MV-4-11 (cell line): ENCODE measurements around the gene WTIP.
"Not testable (repeated sequence)": the region's sequence is repeated elsewhere in the genome, so short reads cannot be mapped to it uniquely, and the experiment has no call there.

Experiments used
- DNase-seq: peaks from one replicate; lab custom pipeline; 2025; lab: John Stamatoyannopoulos, UW

WTIP gene

GRCh38 chr19:34504273-34504808 is 22.8 kb downstream of the WTIP start:
- no peak for DNase-seq

- DNase-seq, result no peak
Observed at GRCh38 chr19:34504809-34505291, 23.3 kb downstream of the WTIP start.

- DNase-seq, result no peak
Observed at GRCh38 chr19:34505321-34506025, 23.9 kb downstream of the WTIP start.

GRCh38 chr19:34506026-34506370 is 24.4 kb downstream of the WTIP start:
- no peak for DNase-seq

GRCh38 chr19:34507414-34508067 is 26.0 kb downstream of the WTIP start:
- DNase-seq, result no peak

GRCh38 chr19:34508540-34508939 is 27.0 kb downstream of the WTIP start:
- DNase-seq, result no peak

GRCh38 chr19:34510904-34511303 is 29.3 kb downstream of the WTIP start:
- not testable (repeated sequence) for DNase-seq

GRCh38 chr19:34512254-34512822 is 30.8 kb downstream of the WTIP start:
- DNase-seq, result no peak

GRCh38 chr19:34513767-34514166 is 32.2 kb downstream of the WTIP start:
- no peak for DNase-seq

- DNase-seq, result no peak
Observed at GRCh38 chr19:34519602-34520001, 38.0 kb downstream of the WTIP start.

GRCh38 chr19:34523408-34523807 is 41.9 kb downstream of the WTIP start:
- no peak for DNase-seq

- no peak for DNase-seq
Observed at GRCh38 chr19:34525001-34525400, 43.4 kb downstream of the WTIP start.

GRCh38 chr19:34534206-34534605 is 52.6 kb downstream of the WTIP start:
- DNase-seq, result no peak

- no peak for DNase-seq
Observed at GRCh38 chr19:34539396-34539795, 57.8 kb downstream of the WTIP start.

- no peak for DNase-seq
Observed at GRCh38 chr19:34540811-34541557, 59.4 kb downstream of the WTIP start.

- no peak for DNase-seq
Observed at GRCh38 chr19:34549833-34550232, 68.3 kb downstream of the WTIP start.

- DNase-seq, result no peak
Observed at GRCh38 chr19:34555447-34555846, 73.9 kb downstream of the WTIP start.

GRCh38 chr19:34556488-34556887 is 74.9 kb downstream of the WTIP start:
- DNase-seq, result no peak

GRCh38 chr19:34559045-34559444 is 77.5 kb downstream of the WTIP start:
- DNase-seq, result no peak

GRCh38 chr19:34560229-34560628 is 78.7 kb downstream of the WTIP start:
- DNase-seq, result no peak
